Tibial nerve (tissue), 4 donors: ENCODE data around the gene LDLRAD1. TPM values are rescaled to one million over a fixed set of nuclear protein-coding genes. Genes with fewer than 3 reads are reported as not detected.

ENCODE experiments used
- DNase-seq, 2 donors: peaks; one replicate each; pipeline ENCODE4 v3.0.0-alpha.2; 2019; ENCODE audit warnings: low spot score in 2 of 2
- H3K27ac ChIP-seq, 4 donors: fragments of 200-600 bp; sonication (generic) in 3 of 4; one replicate each; pipeline ENCODE4 v1.5.1; 2017 to 2019; ENCODE audit warnings: mild to moderate bottlenecking in 1 of 4
- H3K27me3 ChIP-seq, 2 donors: fragments of 200-600 bp; sonication (generic) in 1 of 2; one replicate each; pipeline versions ENCODE4 v1.5.1 to v1.6.0; 2017 to 2019
- H3K36me3 ChIP-seq, 3 donors: fragments of 200-600 bp; sonication (generic); one replicate each; pipeline ENCODE4 v1.5.1; 2018 to 2019
- H3K4me1 ChIP-seq, 4 donors: fragments of 200-600 bp; sonication (generic) in 3 of 4; one replicate each; pipeline ENCODE4 v1.5.1; 2017 to 2019
- H3K4me3 ChIP-seq, 4 donors: fragments of 200-600 bp; sonication (generic) in 3 of 4; one replicate each; pipeline ENCODE4 v1.5.1; 2017 to 2019; ENCODE audit warnings: mild to moderate bottlenecking in 1 of 4, moderate library complexity in 1 of 4
- H3K9me3 ChIP-seq, 4 donors: fragments of 200-600 bp; sonication (generic) in 3 of 4; one replicate each; pipeline ENCODE4 v1.5.1; 2017 to 2019
- EP300 ChIP-seq, 2 donors: sonication (generic); formaldehyde crosslinking; IDR thresholded peaks; one replicate each; pipeline ENCODE4 v1.6.1; 2017; ENCODE audit warnings: antibody characterized with exemption in 2 of 2, mild to moderate bottlenecking in 1 of 2
- POLR2A ChIP-seq, 2 donors: fragments of 450-650 bp; IDR thresholded peaks; one replicate each; pipeline ENCODE4 v1.6.1; 2017; ENCODE audit warnings: antibody characterized with exemption in 2 of 2, mild to moderate bottlenecking in 2 of 2, moderate library complexity in 2 of 2
- WGBS, 2 donors: methylation state at CpG; one replicate each; pipeline ENCODE4 v1.1.5; 2018; 5-methylcytosine and 5-hydroxymethylcytosine counted together
- total RNA-seq, 4 donors: library from RNA; depleted of rRNA; stranded (reverse); fragments of >200 nt; gene quantifications; one replicate each; pipeline ENCODE4 v1.1.0, GENCODE V29; 2016
- TF ChIP-seq, protein P1 (sequence below), 5 experiments: fragments of 200-600 bp in 3 of 5; fragments of 450-650 bp in 2 of 5; sonication (generic) in 3 of 5; IDR thresholded peaks; one replicate each; pipeline ENCODE4 v1.5.1; 2016 to 2019; ENCODE audit warnings: antibody characterized with exemption in 5 of 5, mild to moderate bottlenecking in 3 of 5, moderate library complexity in 2 of 5

Gene LDLRAD1
- total RNA-seq, 4 donors from 2014 or later: not detected

GRCh38 chr1:54016343-54017282 is 1.4 kb downstream of the LDLRAD1 start:
- no peak for DNase-seq
- Histone ChIP-seq H3K9me3 (no peaks in the 10 kb centered on the region), H3K4me3 (no peak overlapping the region), H3K4me1 (no peaks in the 10 kb centered on the region), H3K27ac (no peak overlapping the region), H3K36me3 (no peaks in the 10 kb centered on the region), H3K27me3 (no peaks in the 10 kb centered on the region)
- TF ChIP-seq POLR2A (IDR thresholded peaks at IDR 0.05) (no peak), EP300 (IDR thresholded peaks at IDR 0.05) (no peak)
- TF ChIP-seq, protein P1, sequence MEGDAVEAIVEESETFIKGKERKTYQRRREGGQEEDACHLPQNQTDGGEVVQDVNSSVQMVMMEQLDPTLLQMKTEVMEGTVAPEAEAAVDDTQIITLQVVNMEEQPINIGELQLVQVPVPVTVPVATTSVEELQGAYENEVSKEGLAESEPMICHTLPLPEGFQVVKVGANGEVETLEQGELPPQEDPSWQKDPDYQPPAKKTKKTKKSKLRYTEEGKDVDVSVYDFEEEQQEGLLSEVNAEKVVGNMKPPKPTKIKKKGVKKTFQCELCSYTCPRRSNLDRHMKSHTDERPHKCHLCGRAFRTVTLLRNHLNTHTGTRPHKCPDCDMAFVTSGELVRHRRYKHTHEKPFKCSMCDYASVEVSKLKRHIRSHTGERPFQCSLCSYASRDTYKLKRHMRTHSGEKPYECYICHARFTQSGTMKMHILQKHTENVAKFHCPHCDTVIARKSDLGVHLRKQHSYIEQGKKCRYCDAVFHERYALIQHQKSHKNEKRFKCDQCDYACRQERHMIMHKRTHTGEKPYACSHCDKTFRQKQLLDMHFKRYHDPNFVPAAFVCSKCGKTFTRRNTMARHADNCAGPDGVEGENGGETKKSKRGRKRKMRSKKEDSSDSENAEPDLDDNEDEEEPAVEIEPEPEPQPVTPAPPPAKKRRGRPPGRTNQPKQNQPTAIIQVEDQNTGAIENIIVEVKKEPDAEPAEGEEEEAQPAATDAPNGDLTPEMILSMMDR (IDR thresholded peaks at IDR 0.05): no peak
- WGBS, 2 donors: 59 to 65% methylated on average over 8 of the region's 8 CpGs

DNA sequence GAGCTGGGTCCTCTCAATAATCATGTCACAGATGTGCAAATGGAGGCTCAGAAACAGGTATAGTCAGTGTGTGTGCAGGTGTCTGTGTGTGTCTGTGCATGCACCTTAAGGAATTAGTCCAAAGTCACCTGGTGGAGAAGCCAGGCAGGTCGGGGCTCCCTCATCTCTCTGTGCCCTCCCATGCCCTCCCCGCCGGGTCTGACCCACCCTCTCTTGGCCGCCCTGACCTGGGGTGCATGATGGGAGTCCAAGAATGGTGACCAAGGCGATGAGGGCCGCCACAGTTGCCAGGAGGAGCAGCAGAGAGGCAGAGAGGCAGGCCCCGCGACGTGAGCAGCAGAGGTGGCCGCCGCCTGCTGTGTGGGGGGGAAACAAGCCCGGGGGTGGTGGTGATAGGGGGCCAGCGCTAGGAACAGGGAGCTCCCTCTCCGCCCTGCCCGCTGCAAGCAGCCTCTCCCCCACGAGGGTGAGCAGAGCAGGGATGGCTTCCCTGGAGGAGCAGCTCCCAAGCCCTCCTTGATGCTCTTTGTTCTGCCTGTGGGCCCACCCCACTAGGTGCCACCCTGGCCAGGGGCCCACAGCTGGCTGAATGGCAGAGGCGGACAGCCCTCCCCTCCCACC is 3.9 kb downstream of the LDLRAD1 start:
- TF ChIP-seq, protein P1 (IDR thresholded peaks at IDR 0.05): no peak
- TF ChIP-seq POLR2A (IDR thresholded peaks at IDR 0.05): no peak
- TF ChIP-seq EP300 (IDR thresholded peaks at IDR 0.05): no peak
- WGBS, 2 donors: 52 to 53% methylated on average over 6 to 17 of the region's 17 CpGs
- Histone ChIP-seq H3K4me1 (no peaks in the 10 kb centered on the region), H3K27ac (no peak overlapping the region), H3K4me3 (no peak overlapping the region), H3K9me3 (no peaks in the 10 kb centered on the region), H3K36me3 (no peaks in the 10 kb centered on the region), H3K27me3 (peaks cover 0 to 6% of the 10 kb centered on the region in 2 donors)
- DNase-seq: no peak

DNA sequence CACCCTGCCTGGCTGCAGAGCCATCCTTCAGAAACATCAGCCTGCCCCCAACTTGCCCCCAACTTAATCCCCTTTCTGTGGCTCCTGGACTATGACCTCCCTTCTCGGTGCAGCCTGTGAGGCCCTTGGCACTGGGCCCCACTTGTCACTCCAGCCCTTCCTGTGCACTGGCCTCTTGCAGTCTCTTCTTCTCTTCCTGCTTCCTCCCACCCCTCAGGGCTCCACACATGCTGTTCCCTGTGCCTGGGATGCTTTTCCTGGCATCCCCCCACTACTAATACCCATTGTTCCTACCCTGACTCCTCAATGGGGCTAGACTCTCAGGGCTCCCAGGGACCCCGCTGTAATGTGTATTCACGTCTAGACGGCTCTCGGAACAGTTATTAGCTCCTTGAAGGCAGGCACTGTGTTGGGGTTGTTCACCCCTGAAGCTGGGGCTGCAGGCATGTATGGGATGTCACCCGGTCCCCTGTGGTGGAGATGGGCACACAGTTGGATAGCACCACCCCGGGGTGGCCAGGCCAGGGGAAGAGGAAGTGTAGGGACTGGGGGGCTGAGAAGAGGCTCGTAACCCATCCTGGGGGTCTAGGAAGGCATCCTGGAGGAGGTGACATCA is 4.5 kb downstream of the LDLRAD1 start:
- H3K9me3 ChIP-seq: no peaks in the 10 kb centered on the region
- no peak overlapping the region for H3K4me3 ChIP-seq
- H3K36me3 ChIP-seq: no peaks in the 10 kb centered on the region
- peaks cover 0 to 6% of the 10 kb centered on the region in 2 donors for H3K27me3 ChIP-seq
- no peaks in the 10 kb centered on the region for H3K4me1 ChIP-seq
- TF ChIP-seq POLR2A (IDR thresholded peaks at IDR 0.05) (no peak), EP300 (IDR thresholded peaks at IDR 0.05) (no peak)
- TF ChIP-seq, protein P1 (IDR thresholded peaks at IDR 0.05): no peak
- WGBS, 2 donors: 73 to 75% methylated on average over 8 of the region's 8 CpGs
- no peak overlapping the region for H3K27ac ChIP-seq
- no peak for DNase-seq

GRCh38 chr1:54012863-54013262 is 5.1 kb downstream of the LDLRAD1 start:
- H3K27me3 ChIP-seq: peaks cover 0 to 6% of the 10 kb centered on the region in 2 donors
- H3K9me3 ChIP-seq: no peaks in the 10 kb centered on the region
- H3K36me3 ChIP-seq: no peaks in the 10 kb centered on the region
- TF ChIP-seq POLR2A (IDR thresholded peaks at IDR 0.05) (no peak), EP300 (IDR thresholded peaks at IDR 0.05) (no peak)
- TF ChIP-seq, protein P1 (IDR thresholded peaks at IDR 0.05): no peak
- WGBS, 2 donors: 72 to 78% methylated on average over 6 of the region's 8 CpGs
- H3K4me3 ChIP-seq: no peak overlapping the region
- DNase-seq: no peak
- H3K27ac ChIP-seq: no peak overlapping the region
- no peaks in the 10 kb centered on the region for H3K4me1 ChIP-seq

GRCh38 chr1:54012008-54012325 is 6.0 kb downstream of the LDLRAD1 start:
- Histone ChIP-seq H3K36me3 (no peaks in the 10 kb centered on the region), H3K27me3 (peaks cover 0 to 6% of the 10 kb centered on the region in 2 donors), H3K4me1 (no peaks in the 10 kb centered on the region), H3K27ac (no peak overlapping the region), H3K4me3 (no peak overlapping the region), H3K9me3 (no peaks in the 10 kb centered on the region)
- TF ChIP-seq POLR2A (IDR thresholded peaks at IDR 0.05) (no peak), EP300 (IDR thresholded peaks at IDR 0.05) (no peak)
- TF ChIP-seq, protein P1 (IDR thresholded peaks at IDR 0.05): no peak
- DNase-seq: no peak
- WGBS, 2 donors: 84 to 89% methylated on average over 9 of the region's 9 CpGs
